Suprapubic skin (tissue), 3 donors: ENCODE measurements around the gene PLXND1.

Experiments
- POLR2AphosphoS5 ChIP-seq, 3 donors: sonication (generic); formaldehyde crosslinking; IDR thresholded peaks; one replicate each; pipeline ENCODE4 v1.6.1; 2017; ENCODE audit warnings: antibody characterized with exemption in 3 of 3
- TF ChIP-seq, protein P1 (sequence below), 2 donors: fragments of 200-600 bp in 1 of 2; fragments of 450-650 bp in 1 of 2; sonication (generic) in 1 of 2; IDR thresholded peaks; one replicate each; pipeline ENCODE4 v1.5.1; 2016 to 2019; ENCODE audit warnings: antibody characterized with exemption in 2 of 2, mild to moderate bottlenecking in 1 of 2, moderate library complexity in 1 of 2

DNA sequence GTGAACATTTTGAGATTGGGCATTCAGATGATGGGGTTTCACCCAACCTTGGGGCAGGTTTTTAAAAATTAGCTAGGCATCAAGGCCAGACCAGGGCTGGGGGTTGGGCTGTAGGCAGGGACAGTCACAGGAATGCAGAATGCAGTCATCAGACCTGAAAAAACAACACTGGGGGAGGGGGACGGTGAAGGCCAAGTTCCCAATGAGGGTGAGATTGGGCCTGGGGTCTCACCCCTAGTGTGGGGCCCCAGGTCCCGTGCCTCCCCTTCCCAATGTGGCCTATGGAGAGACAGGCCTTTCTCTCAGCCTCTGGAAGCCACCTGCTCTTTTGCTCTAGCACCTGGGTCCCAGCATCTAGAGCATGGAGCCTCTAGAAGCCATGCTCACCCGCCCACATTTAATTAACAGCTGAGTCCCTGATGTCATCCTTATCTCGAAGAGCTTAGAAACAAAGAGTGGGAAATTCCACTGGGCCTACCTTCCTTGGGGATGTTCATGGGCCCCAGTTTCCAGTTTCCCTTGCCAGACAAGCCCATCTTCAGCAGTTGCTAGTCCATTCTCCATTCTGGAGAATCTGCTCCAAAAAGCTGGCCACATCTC lies 71.9 kb downstream of the PLXND1 start:
- TF ChIP-seq, protein P1, sequence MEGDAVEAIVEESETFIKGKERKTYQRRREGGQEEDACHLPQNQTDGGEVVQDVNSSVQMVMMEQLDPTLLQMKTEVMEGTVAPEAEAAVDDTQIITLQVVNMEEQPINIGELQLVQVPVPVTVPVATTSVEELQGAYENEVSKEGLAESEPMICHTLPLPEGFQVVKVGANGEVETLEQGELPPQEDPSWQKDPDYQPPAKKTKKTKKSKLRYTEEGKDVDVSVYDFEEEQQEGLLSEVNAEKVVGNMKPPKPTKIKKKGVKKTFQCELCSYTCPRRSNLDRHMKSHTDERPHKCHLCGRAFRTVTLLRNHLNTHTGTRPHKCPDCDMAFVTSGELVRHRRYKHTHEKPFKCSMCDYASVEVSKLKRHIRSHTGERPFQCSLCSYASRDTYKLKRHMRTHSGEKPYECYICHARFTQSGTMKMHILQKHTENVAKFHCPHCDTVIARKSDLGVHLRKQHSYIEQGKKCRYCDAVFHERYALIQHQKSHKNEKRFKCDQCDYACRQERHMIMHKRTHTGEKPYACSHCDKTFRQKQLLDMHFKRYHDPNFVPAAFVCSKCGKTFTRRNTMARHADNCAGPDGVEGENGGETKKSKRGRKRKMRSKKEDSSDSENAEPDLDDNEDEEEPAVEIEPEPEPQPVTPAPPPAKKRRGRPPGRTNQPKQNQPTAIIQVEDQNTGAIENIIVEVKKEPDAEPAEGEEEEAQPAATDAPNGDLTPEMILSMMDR (IDR thresholded peaks at IDR 0.05) = no peak
- no peak for TF ChIP-seq POLR2AphosphoS5 (IDR thresholded peaks at IDR 0.05)
